Superior temporal gyrus (tissue), 1 donor: ENCODE data around the gene CCDC187.

Experiments
- DNase-seq: peaks from one replicate; pipeline ENCODE4 v3.0.0-alpha.2; 2016; ENCODE audit errors: extremely low spot score

Gene CCDC187

DNA sequence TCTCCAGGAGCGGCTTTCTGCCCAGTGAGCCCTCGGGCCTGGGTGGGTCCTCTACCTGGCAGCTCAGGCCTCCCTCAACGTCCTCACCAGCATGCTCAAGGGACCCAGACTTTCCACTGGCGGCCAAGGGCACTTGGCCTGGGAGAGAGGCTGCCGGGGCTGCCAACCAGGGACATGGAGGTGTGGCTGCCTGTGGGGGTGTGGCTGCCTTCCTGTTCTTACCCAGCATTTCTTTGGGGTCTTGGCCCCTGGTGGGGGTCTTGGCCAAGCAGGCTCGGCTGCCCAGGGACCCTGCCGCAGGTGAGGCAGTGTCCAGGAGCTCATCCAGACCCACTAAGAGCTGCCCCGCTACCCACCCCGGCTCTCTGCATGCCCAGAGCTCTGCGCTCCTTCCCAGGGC, 51.0 kb downstream of the CCDC187 start:
- DNase-seq = no peak

DNA sequence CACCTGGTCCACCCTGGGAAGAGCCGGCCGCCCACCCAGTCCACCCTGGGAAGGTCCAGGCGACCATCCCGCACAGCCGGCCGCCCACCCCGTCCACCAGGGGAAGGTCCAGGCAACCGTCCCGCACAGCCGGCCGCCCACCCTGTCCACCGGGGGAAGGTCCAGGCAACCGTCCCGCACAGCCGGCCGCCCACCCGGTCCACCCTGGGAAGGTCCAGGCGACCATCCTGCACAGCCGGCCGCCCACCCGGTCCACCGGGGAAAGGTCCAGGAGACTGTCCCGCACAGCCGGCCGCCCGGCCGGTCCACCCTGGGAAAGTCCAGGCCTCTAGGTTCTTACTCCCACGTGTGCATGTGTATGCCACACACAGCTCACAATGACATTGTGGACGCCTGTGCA, 51.6 kb downstream of the CCDC187 start:
- DNase-seq = no peak

DNA sequence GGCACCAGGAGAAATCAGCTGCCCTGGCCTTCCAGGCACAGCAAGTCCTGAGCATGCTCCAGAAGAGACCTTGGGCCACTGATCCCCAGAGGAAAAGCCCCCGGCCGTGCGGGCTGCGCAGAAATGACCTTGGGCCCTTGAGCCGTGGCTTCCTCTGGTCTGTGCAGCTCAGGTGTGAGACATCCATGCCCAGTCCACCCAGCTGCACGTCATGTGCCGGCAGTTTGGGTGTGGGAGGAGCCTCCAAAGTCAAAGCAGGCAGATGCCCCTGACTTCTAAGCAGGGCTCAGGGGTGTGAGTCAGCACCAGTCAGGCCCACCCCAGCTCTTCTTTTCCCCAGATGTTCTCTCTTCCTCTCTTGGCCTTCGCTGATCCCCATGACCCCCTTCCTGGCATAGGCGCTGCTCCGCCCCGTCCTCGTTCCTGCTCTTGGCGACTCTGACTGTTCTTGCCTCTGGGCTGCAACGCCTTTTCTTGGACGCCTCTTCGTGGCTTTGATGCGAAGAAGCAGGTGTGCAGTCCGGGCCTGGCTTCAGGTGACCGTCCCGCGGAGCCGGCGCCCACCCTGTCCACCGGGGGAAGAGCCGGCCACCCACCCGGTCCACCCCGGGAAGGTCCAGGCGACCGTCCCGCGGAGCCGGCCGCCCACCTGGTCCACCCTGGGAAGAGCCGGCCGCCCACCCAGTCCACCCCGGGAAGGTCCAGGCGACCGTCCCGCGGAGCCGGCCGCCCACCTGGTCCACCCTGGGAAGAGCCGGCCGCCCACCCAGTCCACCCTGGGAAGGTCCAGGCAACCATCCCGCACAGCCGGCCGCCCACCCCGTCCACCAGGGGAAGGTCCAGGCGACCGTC, 52.4 kb downstream of the CCDC187 start:
- no peak for DNase-seq

DNA sequence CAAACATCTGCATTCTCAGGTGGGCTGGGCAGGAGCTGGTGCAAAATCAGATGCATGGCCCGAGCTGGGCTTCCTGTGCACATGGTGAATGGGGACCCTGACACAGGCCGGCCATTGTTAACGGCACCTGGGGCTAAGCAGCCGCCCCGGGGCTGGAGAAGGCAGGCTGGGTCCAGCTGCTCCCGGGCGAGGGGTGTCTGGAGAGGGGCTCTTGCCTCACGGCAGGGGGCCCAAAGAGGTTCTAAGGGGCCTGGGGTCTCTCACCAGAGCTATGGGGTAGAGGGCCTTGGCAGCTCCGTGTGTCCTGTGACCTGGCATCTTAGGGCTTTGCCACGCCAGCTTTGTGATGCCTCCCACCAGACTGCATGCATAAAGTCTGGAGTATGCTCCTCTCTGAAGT, 53.2 kb downstream of the CCDC187 start:
- no peak for DNase-seq

DNA sequence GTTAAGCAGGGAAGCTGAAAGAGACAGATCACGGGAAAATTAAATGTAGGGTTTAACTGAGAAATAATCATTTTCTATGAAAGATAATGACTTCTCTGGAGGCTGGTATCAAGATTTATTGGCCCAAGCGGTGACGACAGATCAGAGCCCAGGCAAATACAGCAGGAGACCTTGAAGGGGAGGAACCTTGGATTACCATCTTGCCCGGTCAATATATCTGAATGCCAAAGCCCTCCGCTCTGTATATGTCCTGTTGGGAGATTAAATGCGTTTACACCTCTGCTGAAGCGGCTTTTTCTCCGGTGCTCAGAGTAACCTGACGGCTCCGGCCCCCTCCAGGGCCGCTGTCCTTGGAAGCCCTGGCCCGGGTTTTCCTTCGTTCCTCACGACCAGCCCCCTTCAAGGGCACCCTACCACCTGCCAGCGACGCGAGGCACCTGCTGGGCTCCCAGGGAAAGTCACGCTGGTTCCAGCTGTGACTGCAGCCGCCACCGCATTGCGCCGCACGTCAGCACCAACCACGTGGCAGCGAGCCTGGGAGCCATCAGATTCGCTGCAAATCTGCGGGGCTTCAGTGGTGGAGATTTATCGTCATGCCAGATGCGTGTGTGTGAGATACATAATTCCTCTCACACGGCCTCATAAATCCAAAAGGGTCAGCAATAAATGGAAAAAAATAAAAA, 53.9 kb downstream of the CCDC187 start:
- DNase-seq = no peak

DNA sequence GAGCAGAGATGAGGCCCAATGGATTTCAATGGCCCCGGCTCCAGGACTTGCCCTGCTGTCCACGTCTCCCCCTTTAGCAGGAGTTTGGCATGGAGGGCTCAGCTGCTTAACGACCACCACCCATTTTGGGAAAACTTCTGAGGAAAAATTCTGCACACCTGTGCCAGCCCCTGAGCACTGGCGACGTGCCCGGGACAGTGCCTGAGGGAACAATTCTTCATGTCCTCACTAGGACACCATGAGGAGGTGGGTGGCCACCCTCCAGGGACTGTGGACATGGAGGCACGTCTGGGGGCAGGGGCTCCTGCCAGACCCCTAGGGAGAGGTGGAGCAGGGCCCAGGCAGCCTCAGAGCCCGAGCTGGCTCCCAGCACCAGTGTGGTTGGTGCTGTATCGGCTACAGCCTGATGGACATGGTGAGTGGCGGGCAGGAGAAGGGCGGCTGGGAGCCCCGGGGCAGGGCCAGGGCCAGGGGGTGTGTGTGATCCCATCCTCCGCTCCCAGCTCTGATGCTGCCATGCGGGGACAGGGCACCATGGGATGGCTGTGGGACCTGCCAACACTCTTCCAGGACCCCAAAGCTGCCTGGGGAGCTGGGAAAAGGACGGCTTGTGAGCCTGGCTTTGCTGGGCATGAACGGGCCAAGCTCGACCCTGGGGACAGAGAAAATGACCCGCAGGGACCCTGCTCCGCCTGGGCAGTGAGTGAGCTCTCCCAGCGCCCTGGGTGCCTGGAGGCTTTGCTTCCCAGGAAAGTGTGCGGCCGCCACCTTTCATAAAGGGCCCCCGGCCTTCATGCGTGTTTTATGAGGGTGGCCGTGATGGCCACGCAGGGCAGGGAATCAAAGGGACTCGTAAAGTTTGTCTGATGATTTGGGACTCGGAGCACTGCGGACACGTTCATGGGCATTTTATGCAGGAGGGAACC, 54.7 kb downstream of the CCDC187 start:
- DNase-seq = no peak

DNA sequence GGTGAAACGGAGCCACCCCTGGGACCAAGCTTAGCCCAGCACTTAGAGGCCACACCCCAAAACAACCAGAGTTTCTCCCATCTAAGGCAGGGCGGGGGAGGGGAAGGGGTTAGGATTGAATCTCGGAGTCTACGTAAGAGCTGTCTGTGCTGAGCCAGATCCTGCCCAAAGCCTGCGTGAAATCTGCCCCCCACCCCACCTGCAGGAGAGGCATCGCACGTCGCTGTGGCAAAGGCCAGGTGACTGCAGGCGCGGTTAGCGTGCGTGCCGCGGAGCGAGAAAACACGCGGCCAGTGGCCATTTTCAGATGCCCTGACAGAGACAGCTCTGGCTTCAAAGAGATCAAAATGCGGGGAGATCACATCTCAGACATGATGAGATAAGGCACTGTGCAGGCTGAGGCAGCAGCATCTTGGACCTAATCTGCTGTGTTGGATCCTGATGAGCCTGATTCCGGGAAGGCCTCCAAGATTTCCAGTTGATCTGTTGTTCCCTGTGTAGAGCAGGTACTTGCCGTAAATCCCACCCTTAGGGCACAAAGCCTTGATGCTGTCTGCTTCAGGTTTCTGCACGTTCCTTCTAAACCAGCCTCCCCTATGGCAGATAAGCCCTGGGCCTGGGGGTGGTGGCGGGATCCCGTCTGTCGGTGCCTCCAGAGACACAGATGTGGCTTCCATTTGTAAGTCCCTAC, 55.8 kb downstream of the CCDC187 start:
- DNase-seq = no peak

DNA sequence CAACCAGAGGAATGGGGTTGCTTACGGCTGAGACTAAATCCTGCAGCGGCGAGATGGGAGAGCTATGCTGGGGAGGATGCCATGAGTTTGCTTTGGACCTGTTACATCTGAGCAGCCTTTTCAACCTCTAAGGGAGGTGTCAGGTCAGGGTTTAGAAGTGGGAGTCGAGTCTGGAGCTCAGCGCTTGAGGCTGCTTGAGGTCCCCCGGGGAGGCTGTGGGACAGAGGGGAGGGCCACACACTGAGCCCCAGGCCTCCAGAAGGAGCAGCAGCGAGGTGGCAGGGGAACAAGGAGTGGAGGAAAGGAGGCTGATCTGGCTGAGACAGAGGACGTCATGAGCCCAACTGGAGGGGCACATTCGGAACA, 56.4 kb downstream of the CCDC187 start:
- no peak for DNase-seq

DNA sequence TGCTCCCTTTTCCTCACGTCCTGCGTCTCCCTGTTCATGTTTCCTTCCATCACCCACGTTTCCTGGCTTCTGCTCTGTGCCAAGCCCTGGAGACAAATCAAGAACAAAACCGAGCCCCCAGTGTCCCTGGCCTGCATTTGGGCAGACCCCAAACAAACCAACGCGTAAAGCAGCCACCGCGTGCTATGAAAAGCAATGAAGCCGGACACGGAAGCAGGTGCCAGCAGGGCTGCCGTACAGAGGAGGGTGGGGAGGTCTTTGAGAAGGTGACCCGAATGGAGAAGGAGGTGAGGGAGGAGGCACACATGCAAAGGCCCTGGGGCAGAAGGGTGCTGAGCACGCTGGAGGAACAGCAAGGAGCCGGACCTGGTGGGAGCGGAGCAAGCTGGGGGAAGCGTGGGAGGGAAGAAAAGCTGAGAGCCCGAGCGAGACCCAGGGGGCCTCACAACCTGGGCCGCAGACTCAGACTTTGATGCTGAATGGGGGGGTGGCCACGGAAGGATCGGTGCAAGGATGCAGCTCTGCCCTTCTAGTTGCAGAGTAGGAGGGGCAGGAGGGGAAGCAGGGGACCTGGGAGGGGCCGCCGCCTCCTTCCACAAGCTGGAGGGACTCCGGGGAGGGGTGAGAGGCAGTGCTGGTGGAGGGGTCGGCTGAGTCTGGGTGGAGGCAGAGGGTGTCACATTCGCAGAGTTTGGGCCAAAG, 56.9 kb downstream of the CCDC187 start:
- no peak for DNase-seq

DNA sequence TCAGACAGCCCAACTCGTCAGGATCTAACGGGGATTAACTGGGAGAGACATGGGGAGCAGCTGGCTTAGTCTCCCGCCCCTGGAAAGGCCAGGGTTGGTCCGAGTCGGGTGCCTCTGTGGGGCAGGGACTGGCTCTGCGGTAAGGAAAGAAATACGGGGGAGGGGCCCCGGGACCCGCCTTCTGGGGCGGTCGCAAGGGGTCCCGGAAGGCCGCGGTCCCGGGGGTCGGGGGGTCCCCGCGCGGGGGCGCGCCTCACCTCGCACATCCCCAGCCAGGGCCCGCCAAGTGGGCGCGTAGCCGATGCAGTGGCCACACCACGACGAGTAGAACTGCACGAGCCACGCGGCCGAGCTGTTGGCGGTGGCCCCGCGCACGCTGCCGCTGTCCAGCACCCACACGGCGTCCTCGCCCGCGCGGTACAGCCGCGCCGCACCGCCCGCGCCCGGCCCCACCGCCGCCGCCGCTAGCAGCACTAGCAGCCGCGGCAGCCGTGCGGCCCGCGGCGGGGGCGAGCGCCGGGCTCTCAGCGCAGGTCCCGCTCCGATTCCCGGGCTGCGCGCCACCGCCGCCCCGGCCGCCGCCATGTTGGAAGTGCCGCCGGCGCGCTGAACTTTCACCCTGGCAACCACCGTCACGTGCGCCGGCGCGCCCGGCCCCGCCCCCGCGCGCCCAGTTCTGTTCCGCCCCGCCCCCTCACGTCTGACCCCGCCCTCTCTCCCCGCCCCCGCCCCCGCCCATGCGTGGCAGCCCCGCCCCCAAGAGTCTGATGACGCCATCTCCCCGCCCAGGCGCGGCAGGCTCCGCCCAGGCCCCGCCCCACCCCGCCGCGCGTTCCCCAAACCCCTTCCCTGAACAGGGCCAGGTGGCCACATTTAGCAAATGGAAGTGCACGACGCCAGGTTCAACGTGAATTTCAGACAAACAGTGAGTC, 58.4 kb downstream of the CCDC187 start, which contains the start of gene QSOX2:
TSS of gene QSOX2 (minus strand) at position 594 of the 932 bp plus-strand sequence. CDS start at position 585, 9 bp downstream.
- DNase-seq = peak; percentile 73

DNA sequence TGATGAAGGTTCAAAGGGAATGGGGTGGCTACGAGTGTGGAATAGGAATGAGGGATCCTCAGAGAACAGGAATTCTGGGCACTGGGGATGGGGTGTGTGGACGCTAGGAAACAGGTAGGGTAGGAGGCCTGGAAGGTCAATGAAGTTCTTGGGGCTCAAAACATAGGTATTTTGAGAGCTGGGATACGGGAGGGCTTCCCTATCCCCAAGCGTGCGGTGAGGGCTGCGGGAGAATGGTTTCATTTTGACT, 59.0 kb downstream of the CCDC187 start:
- DNase-seq = no peak

DNA sequence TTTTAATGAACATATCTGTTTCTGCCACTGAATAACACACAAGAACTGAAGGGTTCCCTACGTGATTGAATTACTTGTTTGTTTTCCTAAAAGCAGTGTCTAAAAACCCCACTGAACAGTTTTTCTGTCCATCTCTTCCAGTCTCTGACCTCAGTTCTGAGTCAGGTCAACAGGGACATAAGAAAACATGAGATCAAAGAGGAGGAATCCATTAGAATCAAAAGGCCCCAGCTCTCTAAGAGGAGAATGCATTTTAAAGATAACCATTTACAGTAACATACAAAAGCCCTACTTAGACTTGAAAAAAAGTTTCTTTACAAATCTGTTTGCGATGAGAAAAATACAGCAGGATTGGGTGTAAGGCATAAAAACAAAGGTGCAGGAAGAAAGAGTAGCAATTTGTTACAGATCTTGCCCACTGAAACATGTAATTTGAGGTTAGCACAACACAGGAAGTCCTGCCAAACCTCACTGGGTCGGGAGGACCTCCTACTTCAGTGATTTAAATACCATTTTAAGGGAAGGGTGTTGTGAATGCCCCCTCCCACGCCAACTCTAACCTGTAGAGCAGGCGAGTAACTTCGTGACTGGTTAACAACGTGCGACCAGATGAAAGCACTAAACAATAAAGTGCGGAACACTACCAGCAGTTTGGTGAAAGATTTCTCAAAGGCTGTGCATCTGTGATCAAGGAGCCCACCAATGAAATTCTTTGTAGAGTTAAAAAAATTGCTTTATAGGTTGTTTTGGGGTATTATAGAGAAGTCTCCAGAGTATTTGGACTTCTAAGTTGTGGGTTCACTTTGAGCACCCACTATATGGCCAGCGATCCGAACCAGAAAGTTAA, 59.5 kb downstream of the CCDC187 start:
- DNase-seq = no peak

DNA sequence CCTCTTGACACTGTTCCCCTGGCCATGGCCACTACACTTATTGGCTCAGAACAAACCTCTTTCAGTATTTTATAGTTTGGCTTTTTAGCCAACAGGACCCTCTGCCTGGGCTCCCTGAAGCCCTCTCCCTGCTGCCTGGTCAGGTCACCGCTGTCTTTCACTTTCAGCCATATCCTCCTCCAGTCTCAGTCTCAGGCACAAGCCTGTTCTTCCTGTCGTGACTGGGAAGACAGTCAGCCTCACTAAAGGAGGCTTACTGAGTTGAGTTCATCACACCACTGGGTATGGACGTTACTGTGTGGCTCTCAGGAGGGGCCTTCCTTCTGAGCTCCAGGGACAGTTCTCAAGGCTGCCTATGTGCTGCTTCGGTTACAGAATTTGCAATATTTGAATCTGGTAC, 60.3 kb downstream of the CCDC187 start:
- no peak for DNase-seq

DNA sequence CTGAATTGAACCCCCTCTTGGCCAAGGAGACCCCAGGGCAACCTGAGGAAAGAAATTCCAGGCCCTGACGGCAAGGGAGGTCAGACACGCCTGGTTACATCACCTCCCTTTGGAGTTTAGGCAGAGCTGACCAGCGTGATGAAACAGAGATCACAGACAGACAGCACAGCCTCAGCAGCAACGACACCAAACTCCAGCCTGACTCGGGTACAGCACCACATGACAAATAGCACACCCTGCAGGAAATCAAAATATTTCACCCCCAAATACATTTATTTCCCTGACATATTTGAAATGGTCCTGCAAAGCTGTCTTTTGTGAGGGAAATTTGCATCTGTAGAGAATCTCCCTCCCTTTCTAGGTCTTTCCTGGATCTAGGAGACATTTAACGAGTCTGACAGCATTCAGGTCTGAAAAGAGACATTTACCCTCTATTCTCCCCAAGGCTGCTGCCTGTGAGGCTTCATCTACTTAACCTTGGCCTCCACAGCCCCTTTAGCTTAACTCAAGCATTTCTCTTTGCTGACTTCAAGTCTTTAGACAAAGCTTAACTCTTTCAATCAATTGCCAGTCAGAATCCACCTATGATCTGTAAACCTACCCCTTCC, 60.9 kb downstream of the CCDC187 start:
- no peak for DNase-seq

DNA sequence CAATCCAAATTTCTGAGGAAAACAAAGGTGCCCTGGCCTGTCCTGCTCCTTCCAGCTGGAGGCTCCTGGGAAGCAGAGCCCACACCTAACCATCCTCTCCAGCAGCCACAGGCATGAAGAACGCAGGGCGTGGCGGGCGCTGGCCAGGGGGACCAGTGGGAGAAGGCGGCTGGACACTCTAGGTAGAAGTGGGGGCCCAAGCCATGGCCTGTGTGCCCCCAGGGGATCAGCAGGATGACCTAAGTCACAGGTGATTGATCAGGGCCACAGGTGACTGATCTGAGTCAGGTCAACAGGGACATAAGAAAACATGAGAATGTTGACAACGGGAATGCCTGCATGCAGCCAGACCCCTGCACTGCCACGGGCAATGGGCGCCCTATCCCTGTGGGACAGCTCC, 61.6 kb downstream of the CCDC187 start:
- no peak for DNase-seq

DNA sequence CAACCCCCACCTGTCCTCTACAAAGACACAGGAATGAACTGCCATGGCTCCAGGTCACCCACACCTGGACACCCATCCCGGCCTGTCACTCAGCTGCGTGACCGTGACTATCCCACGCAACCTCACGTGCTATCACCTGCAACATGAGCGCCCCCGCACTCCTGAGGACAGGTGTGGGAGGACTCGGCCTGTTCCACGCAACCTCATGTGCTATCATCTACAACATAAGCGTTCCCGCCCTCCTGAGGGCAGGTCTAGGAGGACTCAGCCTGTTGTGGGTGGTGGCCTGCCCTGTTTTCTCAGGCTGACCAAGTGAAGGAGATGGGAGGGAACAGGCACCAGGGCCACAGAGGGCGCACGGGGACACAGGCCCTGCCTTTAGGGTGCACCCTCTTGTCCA, 62.4 kb downstream of the CCDC187 start:
- DNase-seq = no peak

DNA sequence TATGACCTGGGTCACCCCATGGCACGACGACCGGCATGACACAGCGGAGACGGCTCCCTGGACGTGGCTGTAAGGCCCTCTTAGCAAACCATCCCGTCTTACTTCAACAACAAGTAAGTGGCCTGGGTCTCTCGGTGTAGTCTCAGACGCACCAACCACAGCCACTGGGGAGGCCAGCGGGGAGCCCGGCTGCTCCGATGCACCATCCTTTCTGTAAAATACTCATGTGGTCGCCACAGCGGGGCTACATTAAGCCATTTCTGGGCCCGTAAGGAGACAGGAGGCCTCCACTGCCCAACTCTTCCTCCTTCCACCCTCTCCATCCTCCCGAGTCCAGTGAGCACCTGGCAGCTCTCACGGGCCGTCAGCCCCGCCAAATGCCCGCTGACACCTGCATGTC, 63.0 kb downstream of the CCDC187 start:
- DNase-seq = no peak

DNA sequence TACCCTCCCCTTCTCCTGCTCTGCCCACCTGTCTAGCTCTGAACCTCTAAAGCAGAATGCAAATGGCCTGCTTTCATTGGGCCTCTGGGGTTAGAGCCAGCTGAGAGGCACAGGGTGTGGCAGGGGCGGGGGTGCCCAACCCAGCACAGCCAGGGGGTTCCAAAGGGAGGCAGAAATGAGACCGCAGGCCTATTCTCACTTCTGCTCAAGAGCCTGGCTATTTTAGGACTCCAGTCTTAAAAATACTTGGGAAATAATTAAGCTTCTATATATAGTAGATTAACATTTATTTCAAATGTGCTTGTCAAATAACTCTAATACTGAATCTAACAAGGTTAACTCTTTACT, 63.9 kb downstream of the CCDC187 start:
- DNase-seq = no peak
